MCF 10A (cell line): ENCODE measurements around the gene UCN3. TPM values are rescaled to one million over a fixed set of nuclear protein-coding genes. Genes with fewer than 3 reads are reported as not detected.
A peak's percentile ranks its signal among the peaks of the same experiment; 100 is the strongest.
"Not testable (repeated sequence)": the region's sequence is repeated elsewhere in the genome, so short reads cannot be mapped to it uniquely, and the experiment has no call there.

Source experiments
- BruUV-seq: library from RNA; stranded (reverse); fragments of 400-500 nt; replicated peaks from 2 replicates; lab custom pipeline; 2021; lab: Mats Ljungman, UMichigan
- CTCF ChIA-PET: fragments of 300-600 bp; sonication (Branson Sonifier 250); formaldehyde crosslinking; extraction: SDS; loops from one replicate; lab custom pipeline; 2021; ENCODE audit warnings: antibody characterized with exemption, inconsistent platforms; lab: Yijun Ruan, JAX
- POLR2A ChIA-PET: fragments of 300-600, 350-650 bp; sonication (Branson Sonifier 250); formaldehyde crosslinking; extraction: SDS; loops from one replicate; lab custom pipeline; 2020; ENCODE audit warnings: antibody characterized with exemption, inconsistent platforms; lab: Yijun Ruan, JAX
- DNase-seq: peaks from one replicate; pipeline ENCODE4 v3.0.0-alpha.2; 2018; ENCODE audit not compliant: unreplicated experiment
- H3K27ac Mint-ChIP-seq: one replicate; pipeline ENCODE4 v1.8.0; 2022; ENCODE audit warnings: mild to moderate bottlenecking, low read depth, mixed read lengths; ENCODE audit not compliant: unreplicated experiment
- H3K27me3 Mint-ChIP-seq: one replicate; pipeline ENCODE4 v1.8.0; 2022; ENCODE audit warnings: mixed read lengths; ENCODE audit not compliant: insufficient read depth, unreplicated experiment
- H3K36me3 Mint-ChIP-seq: one replicate; pipeline ENCODE4 v1.8.0; 2022; ENCODE audit warnings: mild to moderate bottlenecking, moderate library complexity, mixed read lengths; ENCODE audit not compliant: insufficient read depth, unreplicated experiment
- H3K4me1 Mint-ChIP-seq: one replicate; pipeline ENCODE4 v1.8.0; 2022; ENCODE audit warnings: mixed read lengths; ENCODE audit not compliant: insufficient read depth, unreplicated experiment
- H3K4me3 Mint-ChIP-seq: one replicate; pipeline ENCODE4 v1.8.0; 2022; ENCODE audit warnings: mild to moderate bottlenecking, moderate library complexity, mixed read lengths; ENCODE audit not compliant: unreplicated experiment
- H3K9me3 Mint-ChIP-seq: one replicate; pipeline ENCODE4 v1.8.0; 2022; ENCODE audit warnings: mixed read lengths; ENCODE audit not compliant: unreplicated experiment
- CTCF ChIP-seq: fragments of 200-600 bp; IDR thresholded peaks from one replicate; pipeline ENCODE4 v1.8.0; 2022; ENCODE audit warnings: antibody characterized with exemption, mild to moderate bottlenecking; ENCODE audit not compliant: unreplicated experiment
- intact Hi-C: fragments of 100-400 bp; cut with micrococcal nuclease; formaldehyde crosslinking; loops from 2 replicates; pipeline ENCODE4 v1.14.1; 2022
- total RNA-seq: library from RNA; stranded (reverse); gene quantifications from 2 replicates; pipeline ENCODE4 v1.2.3, GENCODE V29; 2022

Gene UCN3
- total RNA-seq, 1 experiment from 2014 or later, result not detected

GRCh38 chr10:5404208-5405041 is 39.7 kb downstream of the UCN3 start, which contains the start of gene TUBAL3:
TUBAL3 (minus strand) TSS chr10:5404828; CDS start chr10:5404792, 36 bp downstream.
- peak; percentile 31 for DNase-seq
- TF ChIP-seq CTCF, result no peak

GRCh38 chr10:5406918-5407317 is 42.2 kb downstream of the UCN3 start:
- Mint-ChIP-seq H3K36me3 (no peaks in the 10 kb centered on the region), H3K9me3 (no peaks in the 10 kb centered on the region), H3K4me3 (no peak overlapping the region), H3K27ac (no peak overlapping the region), H3K4me1 (peaks cover 5% of the 10 kb centered on the region), H3K27me3 (no peaks in the 10 kb centered on the region)
- intact Hi-C loops, result no loop called here
- no peak for DNase-seq
- no peak for TF ChIP-seq CTCF
- no TSS peak for BruUV-seq
- POLR2A ChIA-PET, result interaction anchor here (0.6 kb wide), 1 partner anchor 15 kb away, joined by 4 read pairs; no protein-coding TSS in a partner anchor
- CTCF ChIA-PET, result interaction anchor here (0.6 kb wide), 1 partner anchor 589 kb away, joined by 3 read pairs; no protein-coding TSS in a partner anchor

More at GRCh38 chr10:5404208-5405041, 39.7 kb downstream of the UCN3 start, which contains the start of gene TUBAL3:
- Mint-ChIP-seq H3K4me1 (peaks cover 5% of the 10 kb centered on the region), H3K9me3 (no peaks in the 10 kb centered on the region), H3K36me3 (no peaks in the 10 kb centered on the region), H3K27ac (no peak within 1 kb of the TSS), H3K4me3 (no peak within 1 kb of the TSS), H3K27me3 (no peaks in the 10 kb centered on the region)
- BruUV-seq, result TSS peak; percentile 76
- ChIA-PET POLR2A (interaction anchor here (0.6 kb wide), 2 partner anchors 42 to 322 kb away, joined by 3 read pairs; no protein-coding TSS in a partner anchor), CTCF (interaction anchor here (0.7 to 1.0 kb wide), 3 partner anchors 21 to 554 kb away, joined by 3 to 5 read pairs (median 3); no protein-coding TSS in a partner anchor)
- intact Hi-C loops, result no loop called here

GRCh38 chr10:5410787-5411186 is 46.0 kb downstream of the UCN3 start:
- H3K4me3 Mint-ChIP-seq, H3K9me3 Mint-ChIP-seq, H3K4me1 Mint-ChIP-seq, H3K27ac Mint-ChIP-seq, intact Hi-C loops, H3K36me3 Mint-ChIP-seq, BruUV-seq, DNase-seq, H3K27me3 Mint-ChIP-seq: not testable (repeated sequence)
- CTCF ChIA-PET, result interaction anchor here (0.6 to 1.2 kb wide), 5 partner anchors 22 to 596 kb away, joined by 3 to 6 read pairs (median 4); no protein-coding TSS in a partner anchor
- POLR2A ChIA-PET, result interaction anchor here (0.6 to 6.2 kb wide), 3 partner anchors 15 to 120 kb away, joined by 3 to 54 read pairs (median 4); no protein-coding TSS in a partner anchor

- no peaks in the 10 kb centered on the region for H3K4me1 Mint-ChIP-seq
- no peaks in the 10 kb centered on the region for H3K36me3 Mint-ChIP-seq
- intact Hi-C loops, result no loop called here
- H3K9me3 Mint-ChIP-seq, result no peaks in the 10 kb centered on the region
- DNase-seq, result no peak
- ChIA-PET CTCF (interaction anchor here (1.2 kb wide), 1 partner anchor 23 kb away, joined by 6 read pairs; no protein-coding TSS in a partner anchor), POLR2A (interaction anchor here (1.7 to 6.2 kb wide), 3 partner anchors 9 to 18 kb away, joined by 4 to 54 read pairs (median 7); no protein-coding TSS in a partner anchor)
- no peak for TF ChIP-seq CTCF
- H3K27me3 Mint-ChIP-seq, result no peaks in the 10 kb centered on the region
- no TSS peak for BruUV-seq
- H3K4me3 Mint-ChIP-seq, result no peak overlapping the region
- H3K27ac Mint-ChIP-seq, result no peak overlapping the region
Observed at GRCh38 chr10:5411941-5412276, 47.1 kb downstream of the UCN3 start.
